ENCODE measurements around the gene ZP1.

- TF ChIP-seq CTCF (IDR thresholded peaks at IDR 0.05; ENCODE audit: low read depth, low read length, missing input control) (peak; percentile 0), TAF1 (conservative IDR thresholded peaks at IDR 0.05) (no peak), SP1 (IDR thresholded peaks at IDR 0.05) (no peak), REST (IDR thresholded peaks at IDR 0.05) (no peak), HNF4G (IDR thresholded peaks at IDR 0.05) (no peak), GABPA (IDR thresholded peaks at IDR 0.05 in 1 of 2, conservative IDR thresholded peaks at IDR 0.05 in 1 of 2) (no peak), YY1 (IDR thresholded peaks at IDR 0.05) (no peak), MAX (IDR thresholded peaks at IDR 0.05) (no peak), NR2F2 (IDR thresholded peaks at IDR 0.05) (no peak), ZBTB33 (IDR thresholded peaks at IDR 0.05) (no peak), FOXA1 (IDR thresholded peaks at IDR 0.05) (no peak), RXRA (IDR thresholded peaks at IDR 0.05) (no peak)
These were observed 13.4 kb downstream of the ZP1 start for GRCh38 chr11:60880643-60881282.

Measured in liver (tissue), 3 donors.